K562 (cell line): Measurements from ENCODE around the gene SLC25A21. TPM values are rescaled to one million over a fixed set of nuclear protein-coding genes. Genes with fewer than 3 reads are reported as not detected.
A peak's percentile ranks its signal among the peaks of the same experiment; 100 is the strongest.

Experiments
- ARID1B ChIP-seq: fragments of 450-650 bp; IDR thresholded peaks from 2 replicates; pipeline ENCODE4 v1.6.1; 2016; ENCODE audit warnings: antibody characterized with exemption, mild to moderate bottlenecking, inconsistent platforms
- E2F6 ChIP-seq, 2 experiments: IDR thresholded peaks; 2 replicates each; pipeline ENCODE4 v1.6.1; 2011; ENCODE audit warnings: borderline replicate concordance in 1 of 2, control low read depth in 1 of 2, low read depth in 1 of 2, low read length in 1 of 2, mild to moderate bottlenecking in 1 of 2, mixed read lengths in 1 of 2, moderate library complexity in 1 of 2; ENCODE audit not compliant: insufficient read depth in 1 of 2, insufficient read length in 1 of 2, poor library complexity in 1 of 2, severe bottlenecking in 1 of 2; ENCODE audit errors: extremely low read depth in 1 of 2
- FOXA1 ChIP-seq: fragments of 450-650 bp; IDR thresholded peaks from 2 replicates; pipeline ENCODE4 v1.6.1; 2016; ENCODE audit warnings: mild to moderate bottlenecking, borderline replicate concordance
- FOXM1 ChIP-seq, 2 experiments: fragments of 450-650 bp in 1 of 2; sonication (generic) in 1 of 2; formaldehyde crosslinking in 1 of 2; IDR thresholded peaks; 2 replicates each; pipeline versions ENCODE4 v1.6.1 to v1.9.0; 2017 to 2022; ENCODE audit warnings: low read depth in 2 of 2, mild to moderate bottlenecking in 2 of 2, missing genetic modification reagents in 1 of 2, moderate library complexity in 1 of 2
- JUND ChIP-seq, 2 experiments: IDR thresholded peaks; 2 replicates in 1 of 2; 3 replicates in 1 of 2; pipeline ENCODE4 v1.6.1; 2011; ENCODE audit warnings: borderline replicate concordance in 2 of 2, low read depth in 2 of 2, low read length in 2 of 2, improper control_type of control experiment in 1 of 2, missing biosample characterization in 1 of 2, missing genetic modification characterization in 1 of 2, missing genetic modification reagents in 1 of 2
- KDM5B ChIP-seq: fragments of 200-600 bp; sonication (generic); IDR thresholded peaks from 2 replicates; pipeline ENCODE4 v1.6.1; 2012; ENCODE audit warnings: low read depth, mild to moderate bottlenecking, moderate library complexity, low read length, control low read depth, inconsistent platforms; ENCODE audit not compliant: insufficient replicate concordance
- MTA3 ChIP-seq: fragments of 450-650 bp; formaldehyde crosslinking; IDR thresholded peaks from 2 replicates; pipeline ENCODE4 v1.6.1; 2017; ENCODE audit warnings: mild to moderate bottlenecking, borderline replicate concordance
- PATZ1 ChIP-seq: fragments of 250-450 bp; sonication (Bioruptor Pico); IDR thresholded peaks from 2 replicates; pipeline ENCODE4 v1.5.0; 2020; ENCODE audit warnings: mild to moderate bottlenecking, borderline replicate concordance
- SPI1 ChIP-seq: IDR thresholded peaks from 2 replicates; pipeline ENCODE4 v1.6.1; 2011; ENCODE audit warnings: low read depth, low read length, control low read depth, borderline replicate concordance
- STAT5B ChIP-seq: fragments of 250-450 bp; sonication (Bioruptor Pico); IDR thresholded peaks from 2 replicates; pipeline ENCODE4 v1.8.0; 2021; ENCODE audit warnings: mild to moderate bottlenecking, inconsistent platforms
- TEAD4 ChIP-seq, 2 experiments: sonication (generic) in 1 of 2; formaldehyde crosslinking in 1 of 2; IDR thresholded peaks; 2 replicates each; pipeline versions ENCODE4 v1.6.1 to v1.8.0; 2012 to 2022; ENCODE audit warnings: borderline replicate concordance in 1 of 2, inconsistent platforms in 1 of 2, low read length in 1 of 2, mild to moderate bottlenecking in 1 of 2, missing genetic modification reagents in 1 of 2
- TSHZ1 ChIP-seq: fragments of 250-450 bp; sonication (Bioruptor Pico); IDR thresholded peaks from 2 replicates; pipeline ENCODE4 v1.4.0; 2020; ENCODE audit warnings: mild to moderate bottlenecking, moderate library complexity
- ZBTB1 ChIP-seq: sonication (generic); formaldehyde crosslinking; IDR thresholded peaks from 2 replicates; pipeline ENCODE4 v1.8.1; 2023; ENCODE audit warnings: missing genetic modification reagents, low read depth, mild to moderate bottlenecking, borderline replicate concordance
- ZBTB7A ChIP-seq: IDR thresholded peaks from 2 replicates; pipeline ENCODE4 v1.6.1; 2011; ENCODE audit warnings: low read depth, mild to moderate bottlenecking, low read length, moderate library complexity, borderline replicate concordance; ENCODE audit not compliant: control insufficient read depth
- ZKSCAN1 ChIP-seq: fragments of 150-350 bp; IDR thresholded peaks from 2 replicates; pipeline ENCODE4 v1.6.1; 2016; ENCODE audit warnings: low read depth, low read length
- ZNF232 ChIP-seq: sonication (generic); formaldehyde crosslinking; IDR thresholded peaks from 2 replicates; pipeline ENCODE4 v1.8.0; 2022; ENCODE audit warnings: mild to moderate bottlenecking, missing genetic modification reagents
- ZNF398 ChIP-seq: fragments of 250-450 bp; sonication (Bioruptor Pico); IDR thresholded peaks from 2 replicates; pipeline ENCODE4 v1.8.0; 2021; ENCODE audit warnings: moderate library complexity, mild to moderate bottlenecking, inconsistent platforms
- ZSCAN29 ChIP-seq: fragments of 450-650 bp; IDR thresholded peaks from 2 replicates; pipeline ENCODE4 v1.6.1; 2017
- polyA plus RNA-seq, 8 experiments: library from polyadenylated mRNA; depleted of rRNA in 4 of 8; stranded (reverse) in 5 of 8; unstranded in 3 of 8; fragments of >200 nt; fragmentation: Nextera tagmentation in 2 of 8; fragmentation: Illumina TruSeq in 1 of 8; extraction: Ambion mirVana in 2 of 8; extraction: Trizol in 1 of 8; gene quantifications; 2 replicates each; pipeline versions ENCODE4 v1.2.1 to v1.2.3, GENCODE V29; 2011 to 2014; ENCODE audit warnings: inconsistent platforms in 1 of 8, missing spikeins in 1 of 8
- total RNA-seq, 7 experiments: library from RNA; depleted of rRNA in 6 of 7; stranded (reverse); fragments of >200 nt in 6 of 7; fragmentation: Illumina TruSeq in 2 of 7; extraction: Trizol in 2 of 7; gene quantifications; 2 replicates each; pipeline versions ENCODE4 v1.2.1 to v1.2.3, GENCODE V29; 2011 to 2021; ENCODE audit warnings: low replicate concordance in 1 of 7

SLC25A21 gene
- total and polyA plus RNA-seq, 9 of the 15 experiments (the other 6 are each of a cell fraction or from before 2014, with no cell fraction given) = 15.2 to 46.7 (median 28.7) TPM

GRCh38 chr14:37083599-37083998 lies 88.8 kb downstream of the SLC25A21 start (continued):
- TF ChIP-seq PATZ1 (CRISPR knock-in tag) (no peak), ZSCAN29 (no peak), ARID1B (peak; percentile 85), ZBTB1 (CRISPR knock-in tag) (no peak), TEAD4 (IDR thresholded peaks at IDR 0.05; ENCODE audit: low read length) (peak; percentile 65), TEAD4 (CRISPR knock-in tag; IDR thresholded peaks at IDR 0.05; ENCODE audit: borderline replicate concordance) (no peak), ZBTB7A (no peak), STAT5B (CRISPR knock-in tag) (no peak), E2F6 (IDR thresholded peaks at IDR 0.05; ENCODE audit: borderline replicate concordance in 1 of 2, extremely low read depth in 1 of 2, insufficient read depth in 1 of 2, insufficient read length in 1 of 2, low read depth in 1 of 2, low read length in 1 of 2, poor library complexity in 1 of 2, severe bottlenecking in 1 of 2) (peak; percentile 37 to 43), JUND (IDR thresholded peaks at IDR 0.05; ENCODE audit: borderline replicate concordance, low read depth, low read length) (peak; percentile 72), JUND (tag; IDR thresholded peaks at IDR 0.05; ENCODE audit: borderline replicate concordance, low read depth, low read length) (no peak; the same call in 1 of the 3 replicates), MTA3 (no peak), KDM5B (no peak), ZNF232 (no peak), SPI1 (no peak), ZNF398 (no peak), TSHZ1 (CRISPR knock-in tag) (no peak), ZKSCAN1 (no peak), FOXM1 (IDR thresholded peaks at IDR 0.05; ENCODE audit: low read depth) (peak; percentile 47; the same call in 1 of the 2 replicates), FOXM1 (CRISPR knock-in tag; IDR thresholded peaks at IDR 0.05; ENCODE audit: low read depth) (no peak), FOXA1 (0 out of 2 replicates have a peak, but pooled peaks have one; percentile 22)
